ENCODE data around the gene SCARB1. TPM values are rescaled to one million over a fixed set of nuclear protein-coding genes. Genes with fewer than 3 reads are reported as not detected.
"Not testable (repeated sequence)": the region's sequence is repeated elsewhere in the genome, so short reads cannot be mapped to it uniquely, and the experiment has no call there.

SCARB1 gene
- total RNA-seq, 1 donor from 2014 or later = 24.0 TPM

- TF ChIP-seq CTCF (IDR thresholded peaks at IDR 0.05) = peak; percentile 65
- Histone ChIP-seq H3K27ac (no peak overlapping the region), H3K9me3 (no peaks in the 10 kb centered on the region), H3K27me3 (ENCODE audit: low read depth) (no peaks in the 10 kb centered on the region), H3K4me3 (no peak overlapping the region), H3K4me1 (peaks cover 10% of the 10 kb centered on the region), H3K36me3 (no peaks in the 10 kb centered on the region)
- peak; percentile 85 to 89 for ATAC-seq
- peak; percentile 71 for DNase-seq
- intact Hi-C loops (cut with DNase I) = no loop called here
Measured at GRCh38 chr12:124898200-124898922, 34.7 kb upstream of the SCARB1 start.

GRCh38 chr12:124896461-124896860 is 32.8 kb upstream of the SCARB1 start:
- no peak for ATAC-seq
- Histone ChIP-seq H3K36me3 (no peaks in the 10 kb centered on the region), H3K9me3 (no peaks in the 10 kb centered on the region), H3K27me3 (ENCODE audit: low read depth) (no peaks in the 10 kb centered on the region), H3K4me3 (no peak overlapping the region), H3K4me1 (peaks cover 10% of the 10 kb centered on the region), H3K27ac (no peak overlapping the region)
- TF ChIP-seq CTCF (IDR thresholded peaks at IDR 0.05) = no peak
- intact Hi-C loops (cut with DNase I) = no loop called here
- no peak for DNase-seq

GRCh38 chr12:124893792-124894516 is 30.3 kb upstream of the SCARB1 start:
- intact Hi-C loops (cut with DNase I) = no loop called here
- Histone ChIP-seq H3K36me3 (no peaks in the 10 kb centered on the region), H3K4me3 (no peak overlapping the region), H3K27ac (no peak overlapping the region), H3K27me3 (ENCODE audit: low read depth) (no peaks in the 10 kb centered on the region), H3K9me3 (no peaks in the 10 kb centered on the region), H3K4me1 (peaks cover 7% of the 10 kb centered on the region)
- ATAC-seq = no peak
- TF ChIP-seq CTCF (IDR thresholded peaks at IDR 0.05) = no peak
- no peak for DNase-seq

- Histone ChIP-seq H3K4me1 (no peaks in the 10 kb centered on the region), H3K4me3 (no peak overlapping the region), H3K9me3 (no peaks in the 10 kb centered on the region), H3K27ac (no peak overlapping the region), H3K27me3 (ENCODE audit: low read depth) (no peaks in the 10 kb centered on the region), H3K36me3 (no peaks in the 10 kb centered on the region)
- TF ChIP-seq CTCF (IDR thresholded peaks at IDR 0.05) = no peak
- intact Hi-C loops (cut with DNase I) = no loop called here
- no peak for ATAC-seq
- no peak for DNase-seq
Measured at GRCh38 chr12:124888260-124888659, 24.6 kb upstream of the SCARB1 start.

GRCh38 chr12:124887766-124888165 is 24.1 kb upstream of the SCARB1 start:
- intact Hi-C loops (cut with DNase I); H3K27me3 ChIP-seq (ENCODE audit: low read depth); H3K9me3 ChIP-seq; H3K4me3 ChIP-seq; H3K4me1 ChIP-seq; DNase-seq; H3K27ac ChIP-seq; H3K36me3 ChIP-seq; ATAC-seq: not testable (repeated sequence)

Data from lower lobe of right lung (tissue), 2 donors.